ENCODE results near the gene OSTF1. TPM values are rescaled to one million over a fixed set of nuclear protein-coding genes. Genes with fewer than 3 reads are reported as not detected.

The OSTF1 gene
- total RNA-seq, 3 donors from 2014 or later: 26.9 to 38.9 (median 36.4) TPM

DNA sequence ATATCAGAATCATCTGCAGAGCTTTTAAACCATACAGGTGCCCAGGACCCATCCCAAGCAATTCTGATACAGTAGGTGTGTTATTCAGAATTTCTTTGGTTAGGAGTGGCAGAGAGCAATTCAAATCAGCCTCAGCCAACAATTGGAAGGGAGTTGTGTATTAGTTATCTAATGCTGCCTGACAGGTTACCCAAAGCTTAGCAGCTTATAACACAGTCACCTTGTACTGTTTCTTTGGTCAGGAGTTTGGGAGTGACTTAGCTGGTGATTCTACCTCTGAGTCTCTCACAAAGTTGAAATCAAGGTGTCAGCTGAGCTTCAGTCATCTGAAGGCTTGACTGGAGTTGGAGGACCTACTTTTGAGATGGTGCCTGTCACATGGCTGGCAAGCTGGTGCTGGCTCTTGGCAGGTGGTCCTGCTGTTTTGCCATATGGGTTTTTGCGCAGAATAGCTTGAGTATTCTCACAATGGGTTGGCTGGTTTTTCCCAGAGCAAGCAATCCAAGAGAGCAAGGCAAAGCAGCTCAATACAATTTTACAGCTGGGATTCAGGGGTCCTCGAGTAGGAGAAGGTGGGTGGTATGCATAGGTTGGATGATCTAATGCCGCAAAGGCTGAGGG lies 41.5 kb upstream of the OSTF1 start:
- Histone ChIP-seq H3K27ac (no peak overlapping the region), H3K4me3 (no peak overlapping the region)

DNA sequence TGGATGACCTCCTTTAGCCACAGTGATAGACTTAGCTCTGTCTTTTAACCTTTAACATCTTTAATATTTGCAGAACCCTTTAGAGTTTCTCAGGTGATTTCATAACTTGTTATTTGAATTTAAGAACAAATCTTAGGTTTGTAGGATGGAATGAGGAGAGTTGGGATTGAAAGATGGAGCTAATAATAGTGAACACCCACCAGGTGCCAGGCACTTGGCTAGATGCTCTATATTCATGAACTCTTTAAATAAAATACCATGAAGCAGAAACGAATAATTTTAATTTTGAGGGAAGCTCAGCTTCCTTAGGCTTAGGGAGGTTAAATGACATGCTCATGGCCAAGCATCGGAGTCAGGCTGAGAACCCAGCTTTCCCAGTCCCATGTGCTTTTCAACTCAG lies 40.8 kb upstream of the OSTF1 start:
- no peaks in the 10 kb centered on the region for H3K4me1 ChIP-seq
- TF ChIP-seq, protein P1, sequence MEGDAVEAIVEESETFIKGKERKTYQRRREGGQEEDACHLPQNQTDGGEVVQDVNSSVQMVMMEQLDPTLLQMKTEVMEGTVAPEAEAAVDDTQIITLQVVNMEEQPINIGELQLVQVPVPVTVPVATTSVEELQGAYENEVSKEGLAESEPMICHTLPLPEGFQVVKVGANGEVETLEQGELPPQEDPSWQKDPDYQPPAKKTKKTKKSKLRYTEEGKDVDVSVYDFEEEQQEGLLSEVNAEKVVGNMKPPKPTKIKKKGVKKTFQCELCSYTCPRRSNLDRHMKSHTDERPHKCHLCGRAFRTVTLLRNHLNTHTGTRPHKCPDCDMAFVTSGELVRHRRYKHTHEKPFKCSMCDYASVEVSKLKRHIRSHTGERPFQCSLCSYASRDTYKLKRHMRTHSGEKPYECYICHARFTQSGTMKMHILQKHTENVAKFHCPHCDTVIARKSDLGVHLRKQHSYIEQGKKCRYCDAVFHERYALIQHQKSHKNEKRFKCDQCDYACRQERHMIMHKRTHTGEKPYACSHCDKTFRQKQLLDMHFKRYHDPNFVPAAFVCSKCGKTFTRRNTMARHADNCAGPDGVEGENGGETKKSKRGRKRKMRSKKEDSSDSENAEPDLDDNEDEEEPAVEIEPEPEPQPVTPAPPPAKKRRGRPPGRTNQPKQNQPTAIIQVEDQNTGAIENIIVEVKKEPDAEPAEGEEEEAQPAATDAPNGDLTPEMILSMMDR (IDR thresholded peaks at IDR 0.05): no peak
- no peak for TF ChIP-seq POLR2A (IDR thresholded peaks at IDR 0.05)
- H3K27ac ChIP-seq: no peak overlapping the region
- no peaks in the 10 kb centered on the region for H3K9me3 ChIP-seq
- H3K4me3 ChIP-seq: no peak overlapping the region
- no peaks in the 10 kb centered on the region for H3K36me3 ChIP-seq
- H3K27me3 ChIP-seq: no peaks in the 10 kb centered on the region
- intact Hi-C loops (cut with DNase I; ENCODE audit: low total_unique reads): no loop called here
- DNase-seq (ENCODE audit: low spot score in 2 of 2): no peak

More for the DNA sequence above, 41.5 kb upstream of the OSTF1 start:
- no peak for DNase-seq (ENCODE audit: low spot score in 2 of 2)
- Histone ChIP-seq H3K9me3 (no peaks in the 10 kb centered on the region), H3K27me3 (no peaks in the 10 kb centered on the region), H3K4me1 (no peaks in the 10 kb centered on the region), H3K36me3 (no peaks in the 10 kb centered on the region)
- intact Hi-C loops (cut with DNase I; ENCODE audit: low total_unique reads): no loop called here
- TF ChIP-seq, protein P1 (IDR thresholded peaks at IDR 0.05): no peak
- TF ChIP-seq POLR2A (IDR thresholded peaks at IDR 0.05) (no peak), POLR2AphosphoS5 (IDR thresholded peaks at IDR 0.05) (no peak)

DNA sequence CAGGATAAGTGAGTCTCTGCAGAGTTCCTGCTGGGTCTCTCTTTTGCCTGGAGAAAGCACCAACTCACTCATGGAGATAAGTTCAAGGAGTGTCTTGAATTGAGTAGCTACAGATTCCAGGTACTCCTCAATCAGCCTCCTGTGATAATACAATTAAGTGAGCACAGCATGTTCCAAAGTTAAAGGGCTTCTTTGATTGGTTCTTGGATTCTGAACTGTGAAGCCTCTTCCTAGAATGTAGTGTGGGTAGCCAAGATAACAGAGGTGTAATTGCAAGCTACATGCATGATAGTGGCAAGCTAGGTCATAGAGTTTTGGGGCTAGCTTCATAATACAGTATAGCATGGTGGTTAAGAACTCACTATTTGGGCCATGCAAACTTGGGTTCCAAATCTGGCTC lies 37.0 kb upstream of the OSTF1 start:
- Histone ChIP-seq H3K36me3 (no peaks in the 10 kb centered on the region), H3K4me1 (no peaks in the 10 kb centered on the region), H3K27me3 (no peaks in the 10 kb centered on the region), H3K4me3 (no peak overlapping the region), H3K9me3 (no peaks in the 10 kb centered on the region), H3K27ac (no peak overlapping the region)
- TF ChIP-seq, protein P1 (IDR thresholded peaks at IDR 0.05): no peak
- TF ChIP-seq POLR2AphosphoS5 (IDR thresholded peaks at IDR 0.05) (no peak), POLR2A (IDR thresholded peaks at IDR 0.05) (no peak)
- no peak for DNase-seq (ENCODE audit: low spot score in 2 of 2)
- intact Hi-C loops (cut with DNase I; ENCODE audit: low total_unique reads): no loop called here

DNA sequence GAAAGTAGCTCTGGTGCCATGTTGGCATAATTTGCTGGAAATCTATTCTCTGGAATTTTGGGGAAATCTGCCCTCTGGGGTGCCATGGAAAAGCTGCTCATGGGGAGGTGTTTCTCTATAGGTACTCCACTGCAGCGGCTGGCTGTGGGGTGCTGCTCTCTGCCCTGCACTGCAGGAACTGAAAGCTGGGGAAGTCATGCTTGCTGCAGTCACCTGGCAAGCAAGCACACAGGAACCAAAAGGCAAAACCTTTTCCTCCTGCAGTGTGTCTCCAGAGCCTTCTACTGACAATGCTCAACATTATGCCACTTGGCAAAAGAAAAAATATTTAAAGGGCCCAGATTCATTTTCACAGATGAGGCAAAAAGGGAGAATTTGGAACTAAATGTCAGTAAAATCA lies 34.4 kb upstream of the OSTF1 start:
- intact Hi-C loops (cut with DNase I; ENCODE audit: low total_unique reads): no loop called here
- H3K27me3 ChIP-seq: no peaks in the 10 kb centered on the region
- no peaks in the 10 kb centered on the region for H3K36me3 ChIP-seq
- H3K27ac ChIP-seq: no peak overlapping the region
- no peaks in the 10 kb centered on the region for H3K4me1 ChIP-seq
- no peak for DNase-seq (ENCODE audit: low spot score in 2 of 2)
- H3K9me3 ChIP-seq: peaks cover 0 to 1% of the 10 kb centered on the region in 2 donors
- TF ChIP-seq POLR2A (IDR thresholded peaks at IDR 0.05) (no peak), POLR2AphosphoS5 (IDR thresholded peaks at IDR 0.05) (no peak)
- H3K4me3 ChIP-seq: no peak overlapping the region

DNA sequence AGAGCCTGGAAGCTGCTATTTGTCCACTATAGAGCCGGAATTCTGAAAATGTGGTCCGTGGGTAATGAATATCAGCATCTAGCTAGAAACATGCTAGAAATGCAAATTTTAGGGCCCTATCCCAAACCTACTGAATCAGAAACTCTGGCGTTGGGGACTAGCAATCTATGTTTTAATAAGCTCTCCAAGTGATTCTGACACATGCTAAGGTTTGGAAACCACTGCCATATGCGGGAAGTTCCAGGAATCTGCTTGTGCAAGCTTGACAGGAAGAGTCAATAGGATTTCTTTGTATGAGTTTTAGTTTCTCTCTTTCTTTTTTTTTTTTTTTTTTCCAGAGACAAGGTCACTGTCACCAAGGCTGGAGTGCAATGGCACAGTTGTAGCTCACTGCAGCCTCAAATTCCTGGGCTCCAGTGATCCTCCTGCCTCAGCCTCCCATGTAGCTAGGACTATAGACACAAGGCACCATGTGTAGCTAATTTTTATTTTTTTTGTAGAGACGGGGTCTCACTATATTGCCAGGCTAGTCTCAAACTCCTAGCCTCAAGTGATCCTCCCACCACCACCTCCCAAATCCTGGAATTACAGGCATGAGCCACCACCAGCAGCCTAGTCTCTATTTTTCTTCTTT lies 33.8 kb upstream of the OSTF1 start:
- Histone ChIP-seq H3K9me3 (peaks cover 0 to 4% of the 10 kb centered on the region in 2 donors), H3K4me3 (no peak overlapping the region), H3K4me1 (no peaks in the 10 kb centered on the region), H3K36me3 (no peaks in the 10 kb centered on the region), H3K27ac (no peak overlapping the region), H3K27me3 (no peaks in the 10 kb centered on the region)
- no peak for TF ChIP-seq POLR2A (IDR thresholded peaks at IDR 0.05)
- TF ChIP-seq POLR2AphosphoS5 (IDR thresholded peaks at IDR 0.05): no peak
- intact Hi-C loops (cut with DNase I; ENCODE audit: low total_unique reads): no loop called here
- no peak for DNase-seq (ENCODE audit: low spot score in 2 of 2)

DNA sequence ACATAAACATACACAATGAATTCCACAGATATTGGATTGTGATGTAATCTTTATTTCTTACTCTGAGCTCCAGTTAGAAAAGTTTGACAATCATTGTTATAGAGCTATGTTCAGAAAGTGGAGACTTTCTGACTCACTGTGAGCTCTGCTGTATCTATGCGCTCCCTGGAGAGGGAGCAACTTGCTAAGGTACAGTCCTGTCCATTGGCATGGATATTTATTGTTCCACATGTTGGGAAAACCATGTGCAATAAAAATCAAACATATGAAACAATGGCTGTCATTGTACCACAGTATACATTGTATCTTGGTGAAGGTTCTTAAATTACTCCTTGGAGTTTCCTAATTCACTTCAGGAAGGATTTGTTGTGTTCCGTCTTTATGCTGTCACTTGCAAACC lies 27.1 kb upstream of the OSTF1 start:
- no peak for DNase-seq (ENCODE audit: low spot score in 2 of 2)
- intact Hi-C loops (cut with DNase I; ENCODE audit: low total_unique reads): no loop called here
- Histone ChIP-seq H3K27me3 (no peaks in the 10 kb centered on the region), H3K36me3 (no peaks in the 10 kb centered on the region), H3K9me3 (peaks cover 0 to 4% of the 10 kb centered on the region in 2 donors), H3K4me1 (no peaks in the 10 kb centered on the region), H3K27ac (no peak overlapping the region), H3K4me3 (no peak overlapping the region)
- no peak for TF ChIP-seq POLR2AphosphoS5 (IDR thresholded peaks at IDR 0.05)
- TF ChIP-seq, protein P1 (IDR thresholded peaks at IDR 0.05): no peak
- TF ChIP-seq POLR2A (IDR thresholded peaks at IDR 0.05): no peak

Measured in breast epithelium (tissue), 4 donors.